HG03565 (cell line): Measurements from ENCODE around the gene SPINK5.
"Not testable (repeated sequence)": the region's sequence is repeated elsewhere in the genome, so short reads cannot be mapped to it uniquely, and the experiment has no call there.

Experiments used
- ATAC-seq: cut with Tn5 transposase; IDR thresholded peaks from one replicate; pipeline ENCODE4 v1.9.1; 2021; ENCODE audit warnings: mild to moderate bottlenecking, moderate library complexity; ENCODE audit not compliant: unreplicated experiment

SPINK5 gene, protein sequence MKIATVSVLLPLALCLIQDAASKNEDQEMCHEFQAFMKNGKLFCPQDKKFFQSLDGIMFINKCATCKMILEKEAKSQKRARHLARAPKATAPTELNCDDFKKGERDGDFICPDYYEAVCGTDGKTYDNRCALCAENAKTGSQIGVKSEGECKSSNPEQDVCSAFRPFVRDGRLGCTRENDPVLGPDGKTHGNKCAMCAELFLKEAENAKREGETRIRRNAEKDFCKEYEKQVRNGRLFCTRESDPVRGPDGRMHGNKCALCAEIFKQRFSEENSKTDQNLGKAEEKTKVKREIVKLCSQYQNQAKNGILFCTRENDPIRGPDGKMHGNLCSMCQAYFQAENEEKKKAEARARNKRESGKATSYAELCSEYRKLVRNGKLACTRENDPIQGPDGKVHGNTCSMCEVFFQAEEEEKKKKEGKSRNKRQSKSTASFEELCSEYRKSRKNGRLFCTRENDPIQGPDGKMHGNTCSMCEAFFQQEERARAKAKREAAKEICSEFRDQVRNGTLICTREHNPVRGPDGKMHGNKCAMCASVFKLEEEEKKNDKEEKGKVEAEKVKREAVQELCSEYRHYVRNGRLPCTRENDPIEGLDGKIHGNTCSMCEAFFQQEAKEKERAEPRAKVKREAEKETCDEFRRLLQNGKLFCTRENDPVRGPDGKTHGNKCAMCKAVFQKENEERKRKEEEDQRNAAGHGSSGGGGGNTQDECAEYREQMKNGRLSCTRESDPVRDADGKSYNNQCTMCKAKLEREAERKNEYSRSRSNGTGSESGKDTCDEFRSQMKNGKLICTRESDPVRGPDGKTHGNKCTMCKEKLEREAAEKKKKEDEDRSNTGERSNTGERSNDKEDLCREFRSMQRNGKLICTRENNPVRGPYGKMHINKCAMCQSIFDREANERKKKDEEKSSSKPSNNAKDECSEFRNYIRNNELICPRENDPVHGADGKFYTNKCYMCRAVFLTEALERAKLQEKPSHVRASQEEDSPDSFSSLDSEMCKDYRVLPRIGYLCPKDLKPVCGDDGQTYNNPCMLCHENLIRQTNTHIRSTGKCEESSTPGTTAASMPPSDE

DNA sequence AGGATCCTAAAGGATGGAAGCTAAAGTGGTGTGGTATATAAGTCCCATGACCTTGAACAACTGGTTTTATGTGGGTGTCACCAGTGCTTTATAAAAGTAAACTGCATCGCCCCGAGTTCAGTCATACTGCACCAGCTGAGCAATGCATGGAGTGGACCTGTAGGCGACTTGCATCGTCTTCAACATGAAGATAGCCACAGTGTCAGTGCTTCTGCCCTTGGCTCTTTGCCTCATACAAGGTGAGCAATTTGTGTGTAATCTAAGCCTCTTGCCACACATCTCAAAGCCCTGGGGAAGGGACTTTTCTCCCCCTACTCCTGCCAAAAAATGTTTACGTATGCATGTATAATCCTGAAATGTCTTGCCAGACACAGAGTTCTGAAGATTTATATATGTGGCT is at the start of gene SPINK5:
SPINK5 (plus strand) TSS at position 120 of the 400 bp plus-strand sequence; CDS start at position 185, 65 bp downstream.
- no peak for ATAC-seq

DNA sequence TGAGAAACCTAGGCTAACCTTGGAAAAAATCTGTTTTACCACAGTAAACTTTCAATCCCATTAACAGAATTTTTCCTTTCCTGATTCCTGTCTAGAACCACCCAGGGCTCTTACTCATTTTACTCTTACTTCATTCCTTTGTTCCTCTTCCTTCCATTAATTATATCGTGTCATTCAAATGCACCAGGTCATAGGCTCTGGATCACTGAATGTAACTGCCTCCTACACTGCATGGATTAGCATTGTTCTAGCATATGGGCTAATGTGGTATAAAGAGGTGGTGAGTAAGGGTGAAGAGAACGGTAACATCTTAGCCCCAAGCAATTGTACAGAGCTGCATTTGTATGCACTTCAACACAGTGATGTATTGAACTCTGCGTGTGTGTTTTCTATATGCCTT is 49.5 kb upstream of the SPINK5 start:
- ATAC-seq = no peak

DNA sequence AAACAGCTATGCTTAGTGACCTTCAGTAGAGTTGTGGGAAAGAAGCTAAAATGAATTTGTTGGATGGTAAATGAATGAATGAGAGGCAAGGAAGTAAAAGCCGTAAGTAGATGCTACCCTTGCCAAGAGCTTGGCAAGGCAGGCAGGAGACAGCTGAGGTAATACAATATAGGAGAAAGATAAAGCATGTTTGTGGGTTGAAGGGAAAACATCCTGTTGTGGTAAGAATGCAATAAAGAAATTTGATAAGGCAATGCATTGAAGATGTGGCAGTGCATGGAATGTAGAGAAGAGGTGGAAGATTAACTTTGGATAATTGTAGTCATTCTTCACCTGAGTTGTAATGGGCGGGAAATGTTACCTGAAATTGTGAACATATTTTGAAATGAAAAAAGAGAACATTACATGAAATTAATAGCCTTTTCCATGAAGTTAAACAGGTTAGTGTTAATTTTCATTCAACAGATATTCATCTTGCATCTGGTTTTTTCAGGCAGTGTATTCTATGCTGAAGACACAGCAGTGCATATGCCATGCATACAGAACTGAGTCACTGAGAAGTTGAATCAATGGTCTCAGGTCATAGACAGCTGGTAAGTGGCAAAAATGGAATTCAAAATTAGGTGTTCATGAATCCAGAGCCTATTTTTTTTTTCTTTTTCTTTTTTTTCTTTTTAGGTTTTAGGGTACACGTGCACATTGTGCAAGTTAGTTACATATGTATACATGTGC is 43.4 kb upstream of the SPINK5 start:
- ATAC-seq = no peak

DNA sequence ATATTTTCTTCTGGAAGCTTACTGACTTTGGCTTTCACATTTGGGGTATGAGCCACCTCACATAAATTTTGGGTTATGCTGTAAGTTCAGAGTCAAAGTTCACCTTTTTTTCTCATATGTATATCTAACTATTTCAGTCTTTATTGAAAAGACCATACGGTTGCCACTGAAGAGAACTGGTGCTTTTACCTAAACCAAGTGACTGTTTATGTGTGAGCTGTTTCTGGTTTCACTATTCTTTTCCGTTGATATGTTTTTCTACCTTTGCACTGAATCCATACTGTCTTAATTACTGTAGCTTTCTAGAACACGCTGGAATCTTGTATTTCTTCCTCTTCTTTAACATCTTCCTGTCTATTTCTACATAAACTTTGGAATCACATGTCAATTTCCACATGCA is 36.3 kb upstream of the SPINK5 start:
- no peak for ATAC-seq

DNA sequence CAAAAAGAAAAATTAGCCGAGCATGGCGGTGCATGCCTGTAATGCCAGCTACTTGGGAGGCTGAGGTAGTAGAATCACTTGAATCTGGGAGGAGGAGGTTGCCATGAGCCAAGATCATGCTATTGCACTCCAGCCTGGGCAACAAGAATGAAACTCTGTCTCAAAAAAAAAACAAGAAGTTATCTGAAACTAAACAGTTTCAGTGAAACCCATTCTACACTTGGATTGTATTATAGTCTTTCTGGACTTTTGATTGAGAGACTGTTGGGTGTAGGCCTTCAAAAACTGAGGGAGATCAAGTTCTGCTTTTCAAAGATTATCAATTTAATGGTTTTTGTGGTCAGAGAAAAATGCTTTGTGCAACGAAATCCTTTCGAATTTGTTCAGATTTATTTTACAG is 34.6 kb upstream of the SPINK5 start:
- ATAC-seq = no peak

DNA sequence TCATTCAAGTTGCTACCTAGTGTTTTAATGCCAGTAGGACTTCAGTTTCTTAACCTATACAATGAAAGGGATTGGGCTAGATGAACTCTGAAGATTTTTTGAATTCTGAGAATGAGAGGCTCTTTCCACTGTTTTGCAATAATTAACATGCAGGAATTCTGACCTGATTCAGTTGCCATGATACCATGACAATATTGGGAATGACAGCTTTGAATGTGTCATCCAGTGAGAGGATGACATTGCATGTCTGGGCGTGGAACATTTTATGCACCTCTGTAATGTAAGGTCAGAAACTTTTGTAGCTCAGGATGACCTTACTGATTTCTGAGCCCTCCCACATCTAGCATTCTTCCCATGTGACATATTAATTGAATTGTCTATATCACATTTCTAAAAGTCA is 30.6 kb upstream of the SPINK5 start:
- ATAC-seq = no peak

DNA sequence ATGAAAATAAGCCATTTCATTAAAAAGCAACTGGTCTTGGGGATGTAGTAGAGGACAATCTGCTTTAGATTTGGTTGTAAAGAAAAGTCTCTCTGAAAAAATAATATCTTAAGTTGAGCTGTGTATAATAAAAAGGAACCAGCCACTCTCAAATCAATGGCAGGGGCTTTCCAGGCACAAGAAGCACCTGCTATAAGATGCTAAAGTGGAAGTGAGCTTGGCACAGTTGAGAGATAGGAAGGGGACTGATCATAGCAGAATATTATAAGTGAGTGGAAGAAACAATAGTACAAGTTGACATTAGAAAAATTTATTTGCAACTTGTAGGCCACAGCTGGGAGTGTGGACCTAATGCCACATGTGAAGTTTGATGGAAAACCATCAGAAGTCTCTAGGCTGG is 28.1 kb upstream of the SPINK5 start:
- ATAC-seq = no peak

DNA sequence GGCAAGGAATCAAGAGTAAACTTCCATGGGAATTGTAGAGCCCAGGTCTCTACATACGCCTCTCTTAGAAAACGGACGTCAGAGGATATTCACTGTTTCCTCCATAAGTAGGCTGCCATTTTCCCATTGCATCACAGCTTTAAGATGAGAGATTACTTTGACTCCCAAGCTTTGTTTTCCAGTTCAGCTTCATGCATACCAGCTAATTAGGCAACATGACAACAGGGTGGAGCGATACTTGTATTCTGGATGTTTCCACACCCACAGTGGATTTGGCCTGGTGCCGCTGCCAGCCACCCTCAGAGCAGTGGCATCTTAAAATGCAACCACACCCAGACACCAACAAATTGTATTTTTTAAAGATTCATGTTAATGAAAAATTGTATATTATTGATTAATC is 20.9 kb upstream of the SPINK5 start:
- ATAC-seq = no peak

DNA sequence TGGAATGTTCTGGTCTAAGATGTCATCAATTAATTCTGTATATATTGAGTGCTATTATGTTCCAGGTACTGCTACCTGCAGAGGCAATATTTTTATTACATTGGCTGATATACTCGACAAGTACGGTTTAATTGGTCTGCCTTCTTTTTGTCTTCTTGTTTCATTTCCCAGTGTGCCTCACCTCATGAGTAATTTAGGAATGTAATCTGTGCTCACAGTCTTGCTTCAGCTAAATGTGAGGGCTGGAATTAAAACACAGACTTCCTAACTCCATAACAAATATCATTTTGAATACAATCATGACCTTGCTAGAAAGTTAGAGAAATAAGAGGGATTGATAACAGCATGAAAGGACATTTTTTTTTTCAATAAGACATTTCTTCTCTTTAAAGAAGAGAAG is 20.1 kb upstream of the SPINK5 start:
- ATAC-seq = no peak

DNA sequence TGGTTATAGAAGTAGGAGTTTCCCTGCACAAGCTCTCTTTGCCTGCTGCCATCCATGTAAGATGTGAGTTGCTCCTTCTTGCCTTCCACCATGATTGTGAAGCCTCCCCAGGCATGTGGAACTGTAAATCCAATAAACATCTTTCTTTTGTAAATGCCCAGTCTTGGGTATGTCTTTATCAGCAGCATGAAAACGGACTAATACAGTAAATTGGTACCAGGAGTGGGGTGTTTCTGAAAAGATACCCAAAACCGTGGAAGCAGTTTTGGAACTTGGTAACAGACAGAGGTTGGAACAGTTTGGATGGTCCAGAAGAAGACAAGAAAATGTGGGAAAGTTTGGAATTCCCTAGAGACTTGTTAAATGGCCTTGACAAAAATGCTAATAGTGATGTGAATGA is 8.6 kb upstream of the SPINK5 start:
- ATAC-seq = not testable (repeated sequence)

DNA sequence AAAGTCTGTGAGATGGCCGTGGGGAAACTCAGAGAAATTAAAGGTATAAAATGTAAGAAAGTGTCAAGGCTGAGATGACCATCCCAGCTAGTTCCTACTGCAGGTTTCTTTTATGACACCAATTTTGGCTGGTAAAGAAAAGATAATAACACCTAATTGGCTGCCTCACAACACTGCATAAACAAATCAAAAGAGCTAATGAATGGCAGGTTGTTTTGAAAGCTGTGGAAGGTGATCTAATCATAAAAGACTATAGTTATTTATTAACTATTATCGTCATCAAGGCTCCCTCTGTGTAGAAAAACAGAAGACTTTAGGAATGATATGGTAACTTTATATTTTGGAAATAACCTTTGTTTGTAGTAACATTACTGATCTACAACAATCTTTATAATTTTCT is 3.5 kb upstream of the SPINK5 start:
- ATAC-seq = no peak

DNA sequence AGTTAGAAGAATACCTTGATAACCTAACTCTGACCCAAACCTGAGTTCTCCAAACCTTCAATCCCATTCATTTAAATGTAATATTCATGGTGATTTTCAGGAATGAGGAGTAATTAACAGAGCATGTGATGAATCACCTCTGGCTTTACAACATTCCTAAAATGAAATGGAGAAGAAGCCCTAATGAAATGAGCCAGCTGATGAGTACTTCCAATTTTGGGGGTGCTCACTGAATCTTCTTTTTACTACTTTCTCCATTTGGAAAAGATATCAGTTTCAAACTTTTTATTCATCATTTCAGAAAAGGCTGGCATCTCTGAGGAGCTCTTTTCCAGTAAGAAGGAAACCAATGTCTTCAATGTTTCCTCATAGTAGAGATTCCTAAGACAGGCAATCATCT is 2.9 kb upstream of the SPINK5 start:
- ATAC-seq = no peak

DNA sequence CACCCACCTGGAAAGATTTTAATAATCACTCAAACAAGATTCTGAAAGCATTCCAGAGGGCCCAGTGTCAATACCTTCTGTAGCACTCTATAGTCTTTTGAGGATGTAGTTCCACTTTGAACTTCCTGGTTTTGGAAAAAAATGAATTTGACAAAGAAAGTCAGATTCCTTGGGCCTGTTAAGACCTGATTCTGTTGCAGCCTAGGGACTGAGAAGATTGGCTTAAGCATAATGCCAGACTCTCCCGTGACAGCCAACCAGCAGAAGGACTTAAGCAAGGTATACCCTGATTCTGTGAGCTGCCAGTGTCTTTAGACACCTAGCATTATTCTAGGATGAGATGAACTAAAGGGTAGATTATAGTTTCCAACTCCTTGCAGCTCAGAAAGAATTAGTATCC is 6.8 kb downstream of the SPINK5 start:
- no peak for ATAC-seq

DNA sequence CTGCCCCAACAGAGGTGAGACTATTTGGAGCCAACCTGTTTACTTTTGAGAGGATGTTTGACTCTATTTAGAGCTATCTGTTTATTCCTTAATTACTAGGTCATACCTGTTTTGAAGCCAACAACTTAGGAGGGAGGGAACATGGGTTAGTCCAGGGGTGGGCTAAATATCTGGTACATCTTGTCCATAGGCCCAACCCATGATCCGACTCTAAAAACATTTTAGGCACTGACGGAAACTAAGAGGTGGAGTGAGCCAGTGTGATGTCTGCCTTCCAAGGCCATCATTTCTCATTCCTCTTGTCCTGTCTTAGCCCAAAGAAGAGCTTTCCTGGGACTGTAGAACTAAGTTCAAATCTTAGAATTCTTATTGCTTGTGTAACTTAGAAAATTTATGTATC is 8.4 kb downstream of the SPINK5 start:
- ATAC-seq = no peak

DNA sequence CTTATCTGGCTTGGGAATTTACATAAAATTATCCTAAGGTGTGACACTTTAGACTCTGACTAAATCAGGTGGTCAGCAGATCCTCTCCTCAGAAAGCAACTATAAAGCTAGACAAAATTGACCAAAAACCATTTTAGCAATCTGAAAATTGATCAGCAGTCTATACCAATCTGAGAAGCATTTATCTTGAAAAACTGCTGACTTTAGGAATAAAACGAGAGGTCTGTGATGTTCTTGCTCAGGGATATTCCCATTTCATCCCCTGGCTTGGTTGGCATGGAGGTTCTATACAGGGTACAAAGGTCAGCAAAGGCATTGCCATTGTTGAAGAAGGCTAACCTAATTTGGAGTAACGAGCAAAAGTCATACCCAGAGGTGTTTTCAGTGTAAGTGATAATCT is 11.7 kb downstream of the SPINK5 start:
- ATAC-seq = no peak

DNA sequence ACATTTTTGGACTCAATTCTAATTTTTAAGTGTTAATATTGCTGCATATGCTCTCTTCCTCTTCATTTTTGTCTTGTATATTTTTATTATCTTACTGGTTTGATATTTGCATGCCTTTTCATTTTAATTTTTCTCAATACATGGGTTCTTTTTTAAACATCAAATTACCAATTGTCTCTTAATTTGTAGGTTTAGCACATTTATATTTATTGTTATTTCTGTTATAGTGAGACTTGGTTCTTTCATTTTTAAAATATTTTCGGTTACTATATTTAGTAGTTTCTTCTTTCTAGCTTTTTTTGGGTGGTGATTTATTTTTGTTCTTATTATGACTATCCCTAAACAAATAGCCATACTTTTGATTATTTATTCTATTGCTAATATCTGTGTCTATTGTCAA is 19.4 kb downstream of the SPINK5 start:
- no peak for ATAC-seq

DNA sequence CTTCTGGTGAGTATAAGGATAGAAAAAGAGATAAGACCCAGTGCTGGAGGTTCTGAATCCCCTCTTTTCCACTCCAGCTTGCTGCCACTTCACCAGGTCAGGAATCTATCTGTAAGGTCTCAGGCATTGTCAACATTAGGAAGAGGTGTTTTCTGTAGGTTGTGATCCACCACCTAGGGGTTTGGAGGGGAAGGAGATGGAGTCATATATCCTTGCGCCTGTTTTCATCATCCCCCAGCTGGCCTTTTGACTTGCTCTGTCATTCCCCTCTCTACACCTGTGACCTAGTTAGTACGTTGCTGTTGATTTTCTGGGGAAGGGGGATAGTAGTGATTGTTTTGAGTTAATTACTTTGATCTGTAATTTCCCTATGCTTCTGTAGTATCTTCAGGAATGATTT is 20.5 kb downstream of the SPINK5 start:
- no peak for ATAC-seq

DNA sequence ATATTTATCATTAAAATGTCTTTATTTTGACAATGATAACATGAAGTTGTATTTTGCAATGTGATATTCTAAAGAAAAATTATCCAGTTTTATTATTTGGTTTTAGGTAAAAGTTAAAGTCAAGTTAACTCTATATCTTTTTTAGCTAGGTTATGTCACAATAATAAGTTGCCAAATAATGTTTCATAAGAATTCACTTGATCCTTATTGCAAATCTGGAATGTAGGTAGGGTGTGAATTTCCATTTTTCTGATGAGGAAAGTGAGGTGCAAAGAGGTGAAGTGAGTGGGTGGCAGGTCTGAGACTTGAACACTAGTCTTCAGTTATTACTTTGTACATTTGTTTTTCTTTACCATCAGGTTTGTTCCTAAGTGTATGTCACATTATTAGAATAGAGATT is 21.5 kb downstream of the SPINK5 start:
- no peak for ATAC-seq

DNA sequence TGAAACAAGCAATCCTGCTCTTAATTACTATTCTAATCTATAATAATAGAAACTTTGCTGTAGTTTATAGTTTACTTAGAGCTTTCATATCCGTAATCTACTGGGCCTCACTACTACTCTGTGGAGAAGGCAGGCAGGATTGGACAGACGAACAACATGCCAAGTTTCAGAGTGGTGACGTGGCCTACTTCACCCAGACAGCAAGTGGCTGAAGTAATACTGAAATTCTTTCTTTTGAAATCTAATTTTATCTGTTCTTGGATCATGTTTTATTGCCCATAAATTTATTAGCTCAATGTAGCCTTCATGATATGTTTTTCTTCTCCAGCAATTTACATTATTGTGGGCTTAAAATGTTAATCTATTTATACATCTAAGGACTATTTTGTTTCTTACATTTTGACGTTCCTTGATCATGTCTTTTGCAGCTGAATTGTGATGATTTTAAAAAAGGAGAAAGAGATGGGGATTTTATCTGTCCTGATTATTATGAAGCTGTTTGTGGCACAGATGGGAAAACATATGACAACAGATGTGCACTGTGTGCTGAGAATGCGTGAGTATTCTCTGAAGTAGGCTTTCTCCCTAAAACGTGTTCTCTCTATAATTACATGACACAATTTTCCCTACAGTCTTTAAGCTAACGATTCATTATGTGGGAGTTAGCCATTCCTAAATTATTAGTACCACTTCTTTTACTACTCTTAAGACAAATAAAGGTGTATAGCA is 22.4 kb downstream of the SPINK5 start:
- ATAC-seq = no peak

DNA sequence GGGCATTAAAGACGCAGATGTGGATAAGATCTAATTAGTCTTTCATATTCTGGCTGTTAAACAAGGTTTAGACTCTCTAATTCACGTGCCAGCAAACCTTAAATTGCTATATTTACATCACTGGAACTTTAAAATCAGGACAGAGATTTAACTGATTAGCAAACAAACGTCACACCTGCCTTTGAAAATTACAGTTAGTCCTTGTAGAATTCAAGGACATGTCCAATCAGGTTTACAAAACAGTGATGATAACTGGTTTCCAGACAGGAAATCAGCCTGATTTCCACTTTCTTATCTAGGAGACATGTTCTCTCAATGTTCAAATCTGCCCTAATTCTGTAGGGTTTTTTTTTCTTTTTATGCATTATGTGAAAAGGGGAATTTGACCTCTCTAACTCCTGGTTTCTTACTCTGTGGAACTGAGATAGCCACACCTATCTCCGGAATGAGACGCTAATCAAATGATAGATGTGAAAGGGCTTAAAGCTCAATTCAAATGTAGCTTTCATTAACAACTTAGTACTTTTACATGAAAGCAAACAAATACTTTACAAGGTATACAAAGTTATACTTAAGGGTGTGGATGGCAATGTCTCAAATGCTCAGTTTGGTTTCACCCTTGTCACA is 26.5 kb downstream of the SPINK5 start:
- no peak for ATAC-seq
